NCI-H82 (cell line): ENCODE results near the gene BMP6.
A peak's percentile ranks its signal among the peaks of the same experiment; 100 is the strongest.

Experiments
- DNase-seq: peaks from one replicate; lab custom pipeline; 2025; lab: John Stamatoyannopoulos, UW

Gene BMP6

DNA sequence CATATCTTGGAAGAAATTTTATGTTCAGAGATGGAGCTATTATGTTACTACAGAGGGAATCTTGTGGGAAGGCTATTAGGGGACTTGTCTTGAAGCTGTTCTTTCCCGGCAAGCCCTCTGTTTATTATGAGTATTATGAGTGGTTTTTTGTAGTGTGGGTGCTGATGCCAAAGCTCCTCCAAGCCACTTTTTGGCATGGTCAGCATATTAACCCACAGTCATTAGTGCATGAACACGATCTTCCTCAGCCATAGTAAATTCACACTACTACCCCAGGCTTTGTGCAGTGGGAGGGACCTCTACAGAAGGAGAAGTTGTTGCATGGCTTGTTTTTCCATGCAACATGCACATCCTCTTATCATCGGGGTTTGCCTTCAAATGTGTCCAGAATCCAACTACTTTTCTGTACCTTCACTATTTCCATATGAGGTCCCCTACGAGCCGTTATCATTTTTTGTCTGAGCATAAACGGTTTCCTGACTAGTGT, 6.5 kb upstream of the BMP6 start:
- no peak for DNase-seq

GRCh38 chr6:7720346-7720745, 5.6 kb upstream of the BMP6 start:
- DNase-seq: no peak

DNA sequence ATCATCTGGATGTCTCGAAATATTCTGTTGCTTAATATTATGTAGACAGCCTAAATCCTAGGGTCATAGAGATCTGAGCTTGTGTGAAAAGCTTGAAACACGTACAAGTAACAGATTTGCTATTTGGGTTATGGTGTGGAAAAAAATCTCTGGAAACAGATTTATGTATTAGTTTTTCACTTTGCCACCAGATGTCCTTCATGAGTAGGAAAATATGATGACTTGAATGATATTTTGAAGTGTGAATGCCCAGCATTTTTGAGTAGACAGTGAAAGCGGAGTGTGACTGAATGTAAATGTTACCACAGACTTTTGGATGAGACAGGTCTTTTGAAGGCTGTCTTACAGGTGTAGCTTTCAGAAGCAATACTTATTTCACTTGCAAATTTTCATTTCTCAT, 4.2 kb upstream of the BMP6 start:
- no peak for DNase-seq

GRCh38 chr6:7723041-7723447, 2.9 kb upstream of the BMP6 start:
- peak; percentile 82 for DNase-seq

GRCh38 chr6:7723554-7723953, 2.3 kb upstream of the BMP6 start:
- no peak for DNase-seq

DNA sequence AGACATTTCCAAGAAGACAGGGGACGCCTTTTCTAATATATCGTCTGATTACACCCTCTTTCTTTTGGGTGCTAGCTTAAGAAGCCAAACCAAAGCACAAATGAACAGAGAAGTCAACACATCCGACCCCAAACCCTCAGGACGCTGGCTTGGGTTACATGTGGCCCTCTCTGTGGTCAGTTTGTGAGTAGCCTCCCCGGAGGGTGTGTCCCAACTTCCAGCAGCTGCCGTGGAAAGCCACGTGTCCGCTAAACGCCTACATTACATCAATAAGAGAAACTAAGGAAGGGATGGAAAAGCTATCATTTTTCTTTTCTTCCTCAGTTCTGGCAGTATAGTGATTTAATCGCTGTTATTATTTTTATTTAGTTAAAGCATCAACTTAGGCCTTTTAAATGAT, 487 bp upstream of the BMP6 start:
- no peak for DNase-seq

DNA sequence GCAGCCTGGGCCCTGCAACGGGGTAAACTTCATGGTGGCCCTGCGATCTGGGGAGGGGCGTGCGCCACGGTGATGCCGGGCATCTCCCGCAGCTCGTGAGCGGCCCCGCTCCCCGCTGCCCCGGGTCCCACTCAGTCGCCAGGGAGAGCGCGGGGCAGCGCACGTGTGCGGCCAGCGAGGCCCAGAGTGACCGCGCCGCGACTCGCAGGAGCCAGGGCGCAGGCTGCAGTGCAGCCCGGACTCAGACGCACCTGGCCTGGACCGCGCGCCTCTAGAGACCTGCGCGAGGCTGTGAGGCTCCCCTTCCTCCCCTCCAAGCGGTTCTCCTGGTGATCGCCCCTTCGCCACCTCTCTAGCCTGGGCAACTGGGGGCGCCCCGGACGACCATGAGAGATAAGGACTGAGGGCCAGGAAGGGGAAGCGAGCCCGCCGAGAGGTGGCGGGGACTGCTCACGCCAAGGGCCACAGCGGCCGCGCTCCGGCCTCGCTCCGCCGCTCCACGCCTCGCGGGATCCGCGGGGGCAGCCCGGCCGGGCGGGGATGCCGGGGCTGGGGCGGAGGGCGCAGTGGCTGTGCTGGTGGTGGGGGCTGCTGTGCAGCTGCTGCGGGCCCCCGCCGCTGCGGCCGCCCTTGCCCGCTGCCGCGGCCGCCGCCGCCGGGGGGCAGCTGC, 652 bp downstream of the BMP6 start:
- DNase-seq: peak; percentile 21

GRCh38 chr6:7727086-7727945, 1.4 kb downstream of the BMP6 start:
- peak; percentile 26 for DNase-seq

DNA sequence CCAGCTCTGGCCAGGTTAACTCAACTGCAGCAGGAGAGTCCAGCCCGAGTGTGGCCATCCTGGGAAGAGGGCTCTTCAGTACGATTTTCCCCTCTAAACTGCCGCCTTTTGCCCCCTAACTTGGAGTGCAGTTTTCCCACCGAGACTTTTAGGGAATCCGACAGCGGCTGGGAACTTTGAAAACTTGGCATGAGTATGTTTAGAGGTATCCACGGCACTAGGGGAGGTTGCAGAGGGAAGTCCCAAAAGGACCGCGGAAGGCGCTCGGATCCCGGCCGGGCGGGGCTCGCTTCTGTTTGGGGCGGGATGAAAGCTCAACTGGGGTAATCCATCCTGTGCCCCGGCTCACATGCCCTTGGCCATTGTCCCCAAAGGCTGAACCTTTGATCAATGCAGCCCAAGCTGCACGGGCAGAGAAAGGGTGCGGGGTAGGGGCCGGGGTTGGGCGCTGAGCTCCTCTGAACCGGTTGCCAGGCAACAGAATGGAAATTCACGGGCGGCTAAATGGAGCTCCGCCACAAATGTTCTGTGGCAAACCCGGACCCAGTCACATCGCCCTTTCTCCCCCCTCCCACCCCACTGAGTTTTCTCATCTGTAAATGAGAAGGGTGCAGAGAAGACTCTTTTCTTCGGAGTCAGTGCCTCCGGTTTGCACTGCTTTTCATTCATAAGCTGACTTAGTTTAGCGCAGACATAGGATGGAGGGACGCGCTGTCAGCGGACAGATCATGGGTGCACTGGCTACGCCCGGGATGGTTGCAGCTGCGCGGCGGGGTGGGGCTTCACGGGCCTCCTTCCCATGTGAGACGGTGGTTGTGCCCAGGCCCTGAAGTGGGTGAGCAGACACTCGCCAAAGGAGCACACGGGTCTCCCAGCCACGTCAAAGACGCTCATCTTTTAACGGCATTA, 2.3 kb downstream of the BMP6 start:
- DNase-seq: peak; percentile 47

- no peak for DNase-seq
Measured at GRCh38 chr6:7728855-7729590, 3.1 kb downstream of the BMP6 start.

DNA sequence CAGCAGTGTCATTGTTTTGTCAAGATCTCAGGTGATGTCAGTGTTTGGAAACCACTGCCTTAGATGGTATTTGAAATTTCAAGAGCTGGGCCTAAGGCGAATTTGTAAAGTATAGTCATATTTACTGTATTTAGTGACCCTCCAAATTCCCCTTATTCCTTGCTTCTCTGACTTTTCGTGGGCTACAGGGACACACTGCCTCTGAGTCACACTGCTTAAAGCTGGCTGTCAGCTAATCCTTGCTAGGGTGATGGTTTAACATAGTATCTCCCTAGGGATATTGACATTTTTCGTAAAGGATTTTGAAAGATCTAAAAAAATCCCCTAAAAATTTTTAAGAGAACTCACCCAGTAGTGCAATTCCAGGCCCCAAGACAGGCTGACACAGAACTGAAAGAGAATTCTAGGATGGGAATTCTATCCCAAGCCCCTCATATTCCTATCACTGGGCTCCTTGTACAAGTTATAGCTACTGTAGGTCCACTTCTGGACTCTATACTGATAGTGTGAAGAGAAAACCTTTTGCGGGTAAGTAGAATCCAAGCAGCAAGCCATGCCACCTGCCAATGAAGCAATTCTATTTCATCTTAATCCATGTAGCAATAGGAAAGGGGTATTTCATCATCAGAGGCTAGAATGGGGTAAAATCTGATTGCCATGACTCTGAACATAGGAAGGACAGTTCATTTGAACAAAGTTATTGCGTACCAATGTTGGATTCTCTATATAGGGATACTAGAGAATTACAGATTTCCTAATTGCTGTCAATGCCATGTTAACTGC, 4.3 kb downstream of the BMP6 start:
- no peak for DNase-seq

GRCh38 chr6:7730784-7731227, 4.9 kb downstream of the BMP6 start:
- DNase-seq: no peak

DNA sequence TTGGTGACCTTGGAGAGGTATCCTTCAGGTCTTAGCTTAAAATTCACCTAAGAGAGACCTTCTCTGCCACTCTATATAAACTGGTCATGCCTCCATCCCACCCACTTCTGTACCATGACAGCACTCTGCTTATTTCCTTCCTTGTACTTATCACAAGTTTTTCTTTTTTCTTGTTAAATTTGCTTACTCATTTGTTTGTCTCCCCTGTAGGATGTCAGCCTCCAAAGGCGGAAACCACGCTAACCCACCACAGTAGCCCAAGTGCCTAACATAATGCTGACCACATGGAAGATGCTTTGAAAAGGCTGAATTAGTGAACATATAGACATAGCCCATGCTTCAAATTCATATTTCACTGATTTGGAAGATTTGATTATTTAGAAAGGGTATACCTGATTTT, 5.4 kb downstream of the BMP6 start:
- no peak for DNase-seq

DNA sequence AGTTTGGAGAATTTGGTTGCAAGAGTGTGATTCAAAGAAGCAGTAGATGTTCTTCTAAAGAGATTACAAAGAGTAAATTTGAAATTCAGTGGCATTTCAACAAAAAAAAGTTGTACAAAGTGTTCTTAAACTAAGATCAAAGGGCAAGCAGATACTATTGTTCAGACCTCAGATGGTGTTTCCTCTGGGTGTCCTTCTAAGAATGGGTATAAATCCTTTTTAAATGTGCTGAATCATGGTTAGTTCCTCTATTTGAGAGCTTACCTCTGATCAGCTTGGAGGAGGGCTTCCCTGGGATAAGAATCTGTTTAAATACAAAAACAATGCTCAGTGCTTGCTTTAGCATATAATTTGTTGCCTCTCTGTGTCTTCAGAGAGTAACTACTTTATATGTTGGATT, 6.3 kb downstream of the BMP6 start:
- DNase-seq: no peak

DNA sequence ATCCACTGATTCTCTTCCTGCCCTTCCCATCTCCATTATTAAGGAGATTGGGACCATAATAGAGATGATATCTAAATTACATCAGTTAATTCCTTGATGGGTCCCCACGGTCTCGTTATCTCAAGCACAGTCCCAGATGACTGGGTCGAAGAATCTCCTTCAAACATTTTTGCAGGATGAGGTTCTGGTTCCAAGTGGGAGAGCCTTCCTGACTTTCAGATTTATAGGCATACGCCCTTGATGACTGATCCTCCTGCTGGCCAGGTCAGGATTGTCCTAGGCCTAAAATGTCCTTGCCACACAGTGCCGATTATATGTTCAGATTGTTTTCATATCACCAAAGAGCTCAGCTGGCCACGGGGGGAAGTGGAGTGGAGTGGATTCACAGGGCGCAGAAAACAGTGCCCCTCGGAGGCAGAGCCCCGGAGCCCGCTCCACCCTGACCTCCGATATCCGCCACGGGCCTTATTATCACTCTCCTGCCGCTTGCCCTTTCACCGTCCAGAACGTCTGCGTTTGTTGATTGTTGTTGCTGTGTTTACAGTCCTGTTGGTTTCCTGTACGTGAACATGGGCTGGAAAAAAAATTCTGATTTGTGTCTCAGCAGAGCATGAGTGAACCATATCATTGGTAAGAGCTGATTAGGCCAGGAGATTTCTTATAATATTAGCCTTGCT, 8.9 kb downstream of the BMP6 start:
- no peak for DNase-seq

GRCh38 chr6:7737106-7737505, 11.2 kb downstream of the BMP6 start:
- no peak for DNase-seq

GRCh38 chr6:7737867-7738266, 12.0 kb downstream of the BMP6 start:
- DNase-seq: no peak

DNA sequence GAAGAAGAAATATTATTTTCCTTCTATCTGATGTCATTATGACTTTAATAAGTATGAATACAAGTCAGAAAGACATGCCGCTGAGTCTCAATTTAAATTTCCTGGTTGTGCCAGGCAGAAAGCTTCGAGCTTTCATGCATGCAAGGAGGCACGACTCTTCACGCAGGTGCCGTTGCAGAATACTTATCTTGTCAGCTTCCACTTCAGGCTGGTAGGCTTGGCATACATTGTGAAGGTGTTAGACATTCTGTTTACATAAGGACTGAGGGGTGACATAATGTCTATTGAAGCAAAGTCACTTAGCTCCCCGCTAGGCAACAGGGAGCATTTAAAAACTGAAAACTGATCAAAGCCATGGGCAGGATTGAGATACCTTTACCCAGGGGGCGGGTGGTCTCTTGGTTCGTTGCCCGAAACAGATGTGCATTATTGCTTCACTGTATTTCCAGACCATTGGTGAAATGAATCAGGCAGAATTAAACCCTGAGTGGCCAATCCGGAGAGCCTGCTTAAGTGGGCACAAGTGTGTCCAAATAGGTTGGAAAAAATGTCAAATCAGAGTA, 16.4 kb downstream of the BMP6 start:
- DNase-seq: no peak

GRCh38 chr6:7745942-7746341, 20.0 kb downstream of the BMP6 start:
- no peak for DNase-seq

DNA sequence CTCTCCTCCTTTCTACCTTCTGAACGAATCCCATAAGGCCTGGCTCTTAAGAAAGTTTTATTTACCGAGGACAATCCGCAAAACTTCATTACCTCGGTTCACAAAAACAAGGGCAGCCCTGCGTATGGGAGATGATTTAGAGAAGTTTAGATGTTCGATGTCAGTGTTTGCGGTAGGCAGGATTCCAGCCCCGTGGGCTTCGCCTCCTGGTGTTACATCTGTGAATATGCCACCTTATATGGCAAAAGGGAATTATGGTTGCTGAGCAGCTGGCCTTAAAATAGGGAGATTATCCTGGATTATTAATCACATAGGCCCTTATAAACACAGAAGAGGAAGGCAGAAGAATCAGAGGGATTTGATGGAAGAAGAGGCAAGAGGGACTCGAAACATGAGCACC, 21.1 kb downstream of the BMP6 start:
- DNase-seq: peak; percentile 79
